GM18873 (cell line): ENCODE measurements around the gene ABT1.
"Not testable (repeated sequence)": the region's sequence is repeated elsewhere in the genome, so short reads cannot be mapped to it uniquely, and the experiment has no call there.

Experiments used
- ATAC-seq: cut with Tn5 transposase; IDR thresholded peaks from one replicate; pipeline ENCODE4 v1.9.1; 2021; ENCODE audit warnings: mild to moderate bottlenecking, moderate library complexity, moderate number of reproducible peaks; ENCODE audit not compliant: unreplicated experiment, low FRiP score

ABT1 gene

GRCh38 chr6:26596579-26597388 lies at the start of gene ABT1:
Gene ABT1, plus strand, starts transcription at chr6:26596953. Its CDS starts 30 bp downstream, at chr6:26596983.
- ATAC-seq: peak; percentile 74

GRCh38 chr6:26547363-26547762 lies 49.4 kb upstream of the ABT1 start:
- ATAC-seq: not testable (repeated sequence)

GRCh38 chr6:26550250-26550993 lies 46.3 kb upstream of the ABT1 start:
- no peak for ATAC-seq

- ATAC-seq: no peak
Observed at GRCh38 chr6:26552205-26552604, 44.5 kb upstream of the ABT1 start.

- ATAC-seq: no peak
Observed at GRCh38 chr6:26552640-26553188, 44.0 kb upstream of the ABT1 start.

- no peak for ATAC-seq
Observed at GRCh38 chr6:26553264-26553634, 43.5 kb upstream of the ABT1 start.

- ATAC-seq: peak; percentile 44
Observed at GRCh38 chr6:26553635-26554446, 42.9 kb upstream of the ABT1 start.

GRCh38 chr6:26554447-26554696 lies 42.4 kb upstream of the ABT1 start:
- ATAC-seq: no peak

- ATAC-seq: peak; percentile 21
Observed at GRCh38 chr6:26554697-26555504, 41.9 kb upstream of the ABT1 start.

- no peak for ATAC-seq
Observed at GRCh38 chr6:26555505-26556262, 41.1 kb upstream of the ABT1 start.

GRCh38 chr6:26556263-26557070 lies 40.3 kb upstream of the ABT1 start:
- ATAC-seq: no peak

- ATAC-seq: no peak
Observed at GRCh38 chr6:26561533-26562466, 35.0 kb upstream of the ABT1 start.

- no peak for ATAC-seq
Observed at GRCh38 chr6:26563488-26563887, 33.3 kb upstream of the ABT1 start.

GRCh38 chr6:26568601-26569432 lies 27.9 kb upstream of the ABT1 start:
- ATAC-seq: peak; percentile 45

- no peak for ATAC-seq
Observed at GRCh38 chr6:26569433-26569764, 27.4 kb upstream of the ABT1 start.

- ATAC-seq: no peak
Observed at GRCh38 chr6:26570027-26570809, 26.5 kb upstream of the ABT1 start.
